Spleen (tissue), 11 donors: ENCODE results near the gene GP5. TPM values are rescaled to one million over a fixed set of nuclear protein-coding genes. Genes with fewer than 3 reads are reported as not detected.

Experiments
- DNase-seq: peaks from one replicate; pipeline ENCODE4 v3.0.0-alpha.2; 2020
- H3K27ac ChIP-seq, 8 donors: fragments of 200-600 bp; sonication (generic) in 7 of 8; 1 replicate in 4 of 8; 2 replicates in 4 of 8; pipeline versions ENCODE4 v1.5.0 to v1.8.0; 2016 to 2021; ENCODE audit warnings: inconsistent platforms in 4 of 8, mild to moderate bottlenecking in 4 of 8, moderate library complexity in 1 of 8
- H3K27me3 ChIP-seq, 7 donors: fragments of 200-600 bp; sonication (generic) in 6 of 7; replicated peaks in 1 of 7; 1 replicate in 4 of 7; 2 replicates in 3 of 7; pipeline versions ENCODE4 v1.5.0 to v1.8.0; 2016 to 2021; ENCODE audit warnings: inconsistent platforms in 3 of 7, mild to moderate bottlenecking in 1 of 7
- H3K36me3 ChIP-seq, 6 donors: fragments of 200-600 bp; sonication (generic) in 5 of 6; 1 replicate in 4 of 6; 2 replicates in 2 of 6; pipeline versions ENCODE4 v1.5.0 to v1.8.0; 2016 to 2021; ENCODE audit warnings: inconsistent platforms in 2 of 6
- H3K4me1 ChIP-seq, 6 donors: fragments of 200-600 bp; sonication (generic) in 5 of 6; 1 replicate in 3 of 6; 2 replicates in 3 of 6; pipeline versions ENCODE4 v1.5.0 to v1.8.0; 2016 to 2021; ENCODE audit warnings: inconsistent platforms in 3 of 6
- H3K4me3 ChIP-seq, 8 donors: fragments of 200-600 bp; sonication (generic) in 7 of 8; 1 replicate in 4 of 8; 2 replicates in 4 of 8; pipeline versions ENCODE4 v1.5.0 to v1.8.0; 2016 to 2021; ENCODE audit warnings: inconsistent platforms in 4 of 8, mild to moderate bottlenecking in 4 of 8, moderate library complexity in 2 of 8
- H3K9me3 ChIP-seq, 8 donors: fragments of 200-600 bp; sonication (generic) in 7 of 8; 1 replicate in 4 of 8; 2 replicates in 4 of 8; pipeline versions ENCODE4 v1.5.0 to v1.8.0; 2016 to 2021; ENCODE audit warnings: inconsistent platforms in 4 of 8
- CTCF ChIP-seq, 11 experiments: fragments of 200-600 bp in 7 of 11; fragments of 450-650 bp in 4 of 11; sonication (generic) in 4 of 11; IDR thresholded peaks in 8 of 11; conservative IDR thresholded peaks in 3 of 11; 1 replicate in 7 of 11; 2 replicates in 4 of 11; pipeline versions ENCODE4 v1.4.0 to v1.8.0; 2016 to 2021; ENCODE audit warnings: antibody characterized with exemption in 11 of 11, inconsistent platforms in 4 of 11, mild to moderate bottlenecking in 1 of 11
- POLR2A ChIP-seq, 3 donors: fragments of 450-650 bp; IDR thresholded peaks; one replicate each; pipeline ENCODE4 v1.5.1; 2017; ENCODE audit warnings: antibody characterized with exemption in 3 of 3, mild to moderate bottlenecking in 1 of 3
- POLR2AphosphoS5 ChIP-seq, 3 donors: sonication (generic); formaldehyde crosslinking; IDR thresholded peaks; one replicate each; pipeline ENCODE4 v1.5.1; 2017; ENCODE audit warnings: antibody characterized with exemption in 3 of 3
- WGBS, 5 donors: extraction: QIAGEN DNeasy Blood & Tissue Kit in 3 of 5; methylation state at CpG; one replicate each; pipeline versions ENCODE4 v1.1.5 to v1.1.7; 2013 to 2018; 5-methylcytosine and 5-hydroxymethylcytosine counted together
- intact Hi-C: fragments of 100-400 bp; cut with DNase I; formaldehyde crosslinking; loops from one replicate; pipeline ENCODE4 v1.15.0; 2023; ENCODE audit warnings: low total_unique reads
- polyA plus RNA-seq, 3 donors: library from polyadenylated mRNA; stranded (reverse); fragments of 200-250 nt; gene quantifications; one replicate each; pipeline ENCODE4 v1.2.1, GENCODE V29; 2013
- total RNA-seq, 7 donors: library from RNA; depleted of rRNA in 3 of 7; stranded (reverse); fragments of >200 nt in 3 of 7; fragmentation: NEBNext Ultra II Directional in 4 of 7; extraction: Animal tissue kit (Norgen Biotek cat#: 25700) in 4 of 7; gene quantifications; one replicate each; pipeline versions ENCODE4 v1.1.0 to v1.2.1, GENCODE V29; 2016 to 2021
- donor health status: healthy with polysubstance abuse.
- donor health status: DM: no; HTN: no; CAD: no; lungs with moderate emphysema.
- donor health status: DM: no; HTN: no; CAD: no.
- donor health status: Bipolar disorder and iron deficiency.
- donor health status: healthy.
- donor health status: DM: no; HTN: no; CAD: no.
- donor health status: DM: yes; HTN: yes; CAD: no.

GP5 gene
- total and polyA plus RNA-seq, 10 donors = 0.15 to 1.8 (median 0.55) TPM

GRCh38 chr3:194424373-194424772 is 25.3 kb upstream of the GP5 start:
- no peak overlapping the region for H3K4me3 ChIP-seq
- TF ChIP-seq POLR2AphosphoS5 (IDR thresholded peaks at IDR 0.05) (no peak), CTCF (IDR thresholded peaks at IDR 0.05 in 8 of 11, conservative IDR thresholded peaks at IDR 0.05 in 3 of 11) (no peak), POLR2A (IDR thresholded peaks at IDR 0.05) (no peak)
- H3K4me1 ChIP-seq = peaks cover 0 to 4% (median 0%) of the 10 kb centered on the region in 6 donors
- DNase-seq = no peak
- WGBS, 5 donors = 95 to 100% (median 98%) methylated on average over 1 of the region's 1 CpG
- H3K27ac ChIP-seq = no peak overlapping the region
- peaks cover 0 to 90% (median 45%) of the 10 kb centered on the region in 6 donors for H3K36me3 ChIP-seq
- no peaks in the 10 kb centered on the region for H3K9me3 ChIP-seq
- intact Hi-C loops = no loop called here
- no peaks in the 10 kb centered on the region for H3K27me3 ChIP-seq

GRCh38 chr3:194423317-194423716 is 24.3 kb upstream of the GP5 start:
- Histone ChIP-seq H3K36me3 (peaks cover 0 to 90% (median 43%) of the 10 kb centered on the region in 6 donors), H3K4me1 (peaks cover 0 to 4% (median 0%) of the 10 kb centered on the region in 6 donors), H3K27ac (no peak overlapping the region), H3K27me3 (no peaks in the 10 kb centered on the region), H3K9me3 (no peaks in the 10 kb centered on the region), H3K4me3 (no peak overlapping the region)
- intact Hi-C loops = no loop called here
- 90 to 99% (median 95%) methylated on average over 3 of the region's 3 CpGs for WGBS, 5 donors
- TF ChIP-seq CTCF (IDR thresholded peaks at IDR 0.05 in 8 of 11, conservative IDR thresholded peaks at IDR 0.05 in 3 of 11) (no peak), POLR2AphosphoS5 (IDR thresholded peaks at IDR 0.05) (no peak), POLR2A (IDR thresholded peaks at IDR 0.05) (no peak)
- no peak for DNase-seq

- Histone ChIP-seq H3K27ac (no peak overlapping the region), H3K36me3 (peaks cover 0 to 86% (median 36%) of the 10 kb centered on the region in 6 donors), H3K4me1 (peaks cover 0 to 4% (median 0%) of the 10 kb centered on the region in 6 donors), H3K9me3 (no peaks in the 10 kb centered on the region), H3K27me3 (no peaks in the 10 kb centered on the region), H3K4me3 (no peak overlapping the region)
- intact Hi-C loops = no loop called here
- no peak for DNase-seq
- no peak for TF ChIP-seq POLR2A (IDR thresholded peaks at IDR 0.05)
- no peak for TF ChIP-seq CTCF (IDR thresholded peaks at IDR 0.05 in 8 of 11, conservative IDR thresholded peaks at IDR 0.05 in 3 of 11)
- no peak for TF ChIP-seq POLR2AphosphoS5 (IDR thresholded peaks at IDR 0.05)
Observed at GRCh38 chr3:194422188-194422587, 23.1 kb upstream of the GP5 start.

- H3K4me3 ChIP-seq = no peak overlapping the region
- peaks cover 0 to 74% (median 10%) of the 10 kb centered on the region in 6 donors for H3K36me3 ChIP-seq
- no peak for DNase-seq
- 95 to 100% (median 96%) methylated on average over 2 of the region's 2 CpGs for WGBS, 5 donors
- no peak for TF ChIP-seq CTCF (IDR thresholded peaks at IDR 0.05 in 8 of 11, conservative IDR thresholded peaks at IDR 0.05 in 3 of 11)
- no peak for TF ChIP-seq POLR2AphosphoS5 (IDR thresholded peaks at IDR 0.05)
- TF ChIP-seq POLR2A (IDR thresholded peaks at IDR 0.05) = no peak
- no peak overlapping the region for H3K27ac ChIP-seq
- H3K9me3 ChIP-seq = no peaks in the 10 kb centered on the region
- H3K4me1 ChIP-seq = peaks cover 0 to 4% (median 0%) of the 10 kb centered on the region in 6 donors
- H3K27me3 ChIP-seq = no peaks in the 10 kb centered on the region
- intact Hi-C loops = no loop called here
Observed at GRCh38 chr3:194418671-194419070, 19.6 kb upstream of the GP5 start.
